Cerebellar cortex (tissue), 1 donor: ENCODE results near the gene IL21R.
"Not testable (repeated sequence)": the region's sequence is repeated elsewhere in the genome, so short reads cannot be mapped to it uniquely, and the experiment has no call there.

ENCODE experiments used
- DNase-seq: peaks from one replicate; pipeline ENCODE4 v3.0.0-alpha.2; 2015; ENCODE audit warnings: low spot score

Gene IL21R

DNA sequence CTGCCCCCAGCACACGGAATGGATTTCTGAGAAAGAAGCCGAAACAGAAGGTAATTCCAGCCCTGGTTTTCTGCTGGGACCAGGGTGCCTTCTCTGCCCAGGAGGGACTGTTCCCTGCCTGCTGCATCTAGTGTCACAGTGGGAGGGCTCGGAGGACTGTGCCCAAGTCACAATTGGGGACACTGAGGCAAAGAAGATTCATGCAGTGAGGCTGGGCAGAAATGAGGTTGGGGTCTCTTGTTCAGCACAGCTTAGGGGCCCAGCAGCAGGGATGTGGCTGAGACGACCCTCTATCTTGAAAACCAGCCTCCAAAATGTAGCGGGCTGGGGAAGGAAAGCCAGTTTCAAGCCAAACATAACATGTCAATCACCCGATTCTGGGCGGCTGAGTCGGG is 592 bp downstream of the IL21R start:
- DNase-seq = no peak

- no peak for DNase-seq
Observed at GRCh38 chr16:27402964-27403600, 1.1 kb downstream of the IL21R start.

DNA sequence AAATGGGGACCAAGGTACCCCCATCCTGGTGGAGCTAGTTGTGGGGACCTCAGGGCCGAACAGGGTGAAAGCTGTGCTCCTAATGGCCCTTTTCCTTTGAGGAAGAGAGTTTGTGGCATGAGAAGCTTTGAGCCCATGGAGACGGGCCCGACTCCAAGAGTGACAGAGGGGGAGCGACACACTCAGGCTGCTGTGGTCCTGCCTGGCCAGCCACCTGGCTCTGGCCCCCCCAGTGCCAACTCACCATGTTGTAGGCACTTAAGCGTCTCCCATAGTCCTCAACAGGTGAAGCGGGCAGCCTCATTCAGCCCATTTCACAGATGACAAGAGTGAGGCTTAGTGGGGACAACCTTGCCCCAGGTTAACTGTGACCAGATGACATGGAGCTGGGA is 1.6 kb downstream of the IL21R start:
- no peak for DNase-seq

DNA sequence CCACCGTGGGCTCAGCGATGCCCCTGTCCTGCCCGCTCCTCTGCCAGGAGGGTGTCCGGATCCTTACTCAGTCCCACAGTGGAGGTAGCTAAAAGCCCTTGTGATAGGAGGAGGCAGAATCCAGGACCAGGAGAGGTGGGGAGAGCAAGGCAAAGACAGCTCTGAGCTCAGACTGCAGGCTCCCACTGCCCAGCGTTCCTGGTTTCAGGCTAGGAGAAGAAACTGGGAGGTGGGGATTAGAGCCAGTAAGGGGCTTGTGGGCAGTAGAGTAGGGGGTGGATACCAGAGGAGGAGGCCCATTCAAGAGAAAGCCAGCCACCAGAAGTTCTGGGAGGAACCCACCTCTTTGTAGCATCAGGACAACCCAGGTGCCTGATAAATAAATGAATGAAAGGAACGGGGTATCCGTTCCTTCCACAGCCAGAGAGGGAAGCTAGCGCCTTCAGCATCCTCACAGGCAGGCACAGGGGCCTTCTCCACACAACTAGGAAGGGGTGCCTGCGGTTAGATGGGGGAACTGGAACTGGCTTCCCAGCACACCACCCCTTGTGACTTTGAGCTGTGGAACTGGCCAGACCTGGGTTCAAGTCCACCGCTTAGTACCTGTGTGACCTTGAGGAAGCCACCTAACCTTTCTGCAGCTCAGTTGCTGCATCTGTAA is 2.3 kb downstream of the IL21R start:
- no peak for DNase-seq

DNA sequence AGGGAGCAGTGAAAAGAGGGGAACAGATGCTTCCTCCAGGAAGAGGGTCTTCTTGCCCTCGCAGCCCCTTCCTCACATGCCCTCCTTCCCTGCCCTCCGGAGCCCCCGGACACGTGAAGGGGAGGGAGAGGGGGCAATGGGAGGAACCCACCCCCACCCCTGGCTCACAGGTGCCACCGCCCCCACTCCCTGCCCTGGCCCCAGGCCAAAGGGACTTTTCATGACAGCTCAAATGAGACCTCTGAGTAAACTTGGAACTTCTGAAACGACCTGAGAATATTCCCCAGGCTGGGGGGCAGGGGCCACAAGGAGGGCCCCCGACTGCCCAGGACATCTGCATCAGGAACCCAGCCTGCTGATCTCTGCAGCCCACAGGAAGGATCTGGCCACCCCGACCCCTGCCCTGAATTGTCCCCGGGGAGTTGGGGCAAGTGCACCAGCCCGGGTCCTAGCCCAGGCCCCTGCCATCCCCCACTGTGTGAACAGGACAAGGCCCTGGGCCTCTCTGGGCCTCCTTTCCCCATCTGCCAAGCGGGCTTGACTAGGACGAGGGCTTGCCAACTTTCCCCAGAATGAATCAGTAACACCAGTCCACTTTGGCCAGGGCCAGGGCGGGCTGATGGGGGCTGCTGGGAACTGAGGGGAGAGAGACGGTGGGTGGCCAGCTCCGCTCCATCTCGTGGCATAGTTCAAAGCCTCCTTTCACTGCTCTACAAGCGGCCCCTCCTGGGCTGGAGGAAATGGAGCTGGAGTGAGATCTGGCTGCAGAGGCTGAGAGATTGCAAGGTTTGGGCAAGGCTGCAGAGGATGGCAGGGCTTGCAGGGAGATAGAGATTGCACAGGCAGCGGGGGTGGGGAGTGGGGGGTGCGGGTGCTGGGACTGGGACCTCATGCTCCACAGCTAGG is 3.8 kb downstream of the IL21R start:
- DNase-seq = no peak

- DNase-seq = no peak
Observed at GRCh38 chr16:27406511-27407128, 4.6 kb downstream of the IL21R start.

GRCh38 chr16:27407133-27407532 is 5.2 kb downstream of the IL21R start:
- no peak for DNase-seq

GRCh38 chr16:27408012-27408601 is 6.1 kb downstream of the IL21R start:
- DNase-seq = no peak

- no peak for DNase-seq
Observed at GRCh38 chr16:27408602-27409031, 6.6 kb downstream of the IL21R start.

GRCh38 chr16:27409958-27410357 is 8.0 kb downstream of the IL21R start:
- DNase-seq = not testable (repeated sequence)

DNA sequence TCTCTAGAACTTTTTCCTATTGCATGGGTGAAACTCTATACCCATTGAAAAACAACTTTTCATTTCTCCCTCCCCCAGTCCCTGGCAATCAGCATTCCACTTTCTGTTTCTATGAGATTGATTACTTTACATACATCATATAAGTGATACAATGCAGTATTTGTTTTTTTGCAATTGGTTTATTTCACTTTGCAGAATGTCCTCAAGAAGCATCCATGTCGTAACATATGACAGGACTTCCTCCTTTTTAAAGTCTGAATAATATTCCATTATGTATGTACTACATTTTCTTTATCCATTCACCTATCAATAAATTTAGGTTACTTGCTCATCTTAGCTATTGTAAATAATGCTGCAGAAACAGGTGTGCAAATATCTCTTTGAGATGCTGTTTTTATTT is 8.8 kb downstream of the IL21R start:
- DNase-seq = no peak

DNA sequence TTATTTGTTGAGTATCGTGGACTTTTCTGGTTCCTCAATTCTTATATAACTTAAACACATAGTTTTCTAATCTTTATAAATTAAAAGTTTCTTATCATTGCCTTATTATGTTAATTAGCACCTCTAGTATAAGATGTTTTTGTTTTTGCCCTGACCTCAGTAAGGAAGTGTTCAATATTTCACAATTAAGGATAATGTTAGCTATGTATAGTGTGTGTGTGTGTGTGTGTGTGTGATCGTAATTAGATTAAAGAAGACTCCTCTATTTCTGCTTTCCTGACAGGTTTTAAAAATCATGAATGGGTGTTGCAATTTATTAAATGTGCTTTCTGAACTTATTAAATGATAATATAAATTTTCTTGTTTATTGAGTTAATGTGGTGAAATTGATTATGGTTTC is 12.0 kb downstream of the IL21R start:
- DNase-seq = no peak

GRCh38 chr16:27414788-27415431 is 12.9 kb downstream of the IL21R start:
- no peak for DNase-seq

DNA sequence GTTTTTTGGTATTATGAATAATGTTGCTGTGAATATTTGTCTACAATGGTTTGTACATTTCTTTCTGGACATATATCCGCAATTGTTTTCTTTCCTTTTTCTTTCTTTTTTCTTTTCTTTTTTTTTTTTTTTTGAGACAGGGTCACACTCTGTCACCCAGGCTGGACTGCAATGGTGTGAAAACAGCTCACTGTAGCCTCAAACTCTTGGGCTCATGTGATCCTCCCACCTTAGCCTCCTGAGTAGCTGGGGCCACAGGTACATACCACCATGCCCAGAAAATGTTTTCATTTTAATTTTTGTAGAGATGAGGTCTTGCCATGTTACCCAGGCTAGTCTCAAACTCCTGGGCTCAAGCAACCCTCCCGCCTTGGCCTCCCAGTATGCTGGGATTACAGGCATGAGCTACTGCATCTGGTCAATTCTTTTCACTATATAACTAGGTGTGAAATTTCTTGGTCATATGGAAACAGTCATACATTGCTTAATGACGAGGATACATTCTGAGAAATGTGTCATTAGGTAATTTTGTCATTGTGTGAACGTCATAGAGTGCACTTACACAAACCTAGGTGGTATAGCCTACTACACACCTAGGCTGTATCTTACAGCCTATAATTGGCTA is 15.2 kb downstream of the IL21R start:
- DNase-seq = no peak

DNA sequence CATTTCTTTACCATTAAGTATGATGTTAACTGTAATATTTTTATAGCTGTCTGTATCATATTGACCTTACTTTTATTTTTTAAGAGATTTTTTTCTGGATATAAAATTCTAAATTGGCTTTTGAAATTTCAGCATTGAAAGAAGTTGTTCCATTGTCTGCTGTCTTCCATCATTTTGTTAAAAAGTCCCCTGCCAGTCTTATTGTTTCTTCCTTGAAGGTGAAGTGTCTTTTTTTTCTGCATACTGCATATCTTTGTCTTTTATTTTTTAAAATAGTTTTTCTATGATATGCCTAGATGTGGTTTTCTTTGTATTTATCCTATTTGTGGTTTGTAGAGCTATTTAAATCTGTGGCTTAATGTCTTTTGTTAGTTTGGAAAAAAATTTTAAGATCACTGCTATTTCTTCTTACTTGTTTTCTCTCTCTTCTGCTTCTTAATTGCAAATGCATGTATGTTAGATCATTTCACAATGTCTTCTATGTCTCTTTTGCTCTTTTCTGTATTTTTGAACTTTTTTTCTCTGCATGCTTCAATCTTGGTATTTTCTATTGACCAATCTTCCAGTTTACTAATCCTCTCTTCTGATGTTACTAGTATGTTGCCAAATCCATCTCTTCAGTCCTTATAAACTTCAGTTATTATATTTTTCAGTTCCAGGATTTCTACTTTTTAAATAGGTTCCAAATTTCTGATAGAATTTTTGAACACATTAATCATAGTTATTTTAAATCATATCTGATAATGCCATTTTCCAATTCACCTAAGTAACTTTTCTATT is 20.2 kb downstream of the IL21R start:
- no peak for DNase-seq

DNA sequence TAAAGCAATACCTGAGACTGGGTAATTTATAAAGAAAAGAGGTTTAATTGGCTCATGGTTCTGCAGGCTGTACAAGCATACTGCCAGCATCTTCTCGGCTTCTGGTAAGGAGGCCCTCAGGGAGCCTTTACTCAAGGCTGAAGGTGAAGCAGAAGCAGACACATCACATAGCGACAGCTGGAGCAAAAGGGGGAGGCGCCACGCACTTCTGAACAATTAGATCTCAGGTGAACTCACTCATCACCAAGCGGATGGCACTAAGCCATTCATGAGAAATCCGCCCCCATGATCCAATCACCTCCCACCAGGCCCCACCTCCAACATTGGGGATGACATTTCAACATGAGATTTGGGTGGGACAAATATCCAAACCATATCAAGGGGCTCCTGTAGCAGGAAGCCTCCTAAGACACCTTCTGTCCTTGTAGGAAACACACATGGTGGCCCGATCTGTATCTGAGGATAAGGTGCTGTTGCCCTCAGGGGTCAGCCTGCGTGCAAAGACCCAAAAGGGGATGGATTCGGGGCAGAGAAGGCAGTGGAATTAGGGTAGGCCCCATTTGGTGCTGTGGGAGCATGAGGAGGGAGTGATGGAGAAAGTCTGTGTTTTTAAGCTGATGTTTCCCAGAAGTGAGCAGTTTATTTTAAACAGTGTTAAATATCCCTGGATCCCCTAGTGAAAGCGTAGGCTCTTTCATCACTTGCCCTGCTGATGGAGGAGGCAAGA is 23.0 kb downstream of the IL21R start:
- DNase-seq = no peak

DNA sequence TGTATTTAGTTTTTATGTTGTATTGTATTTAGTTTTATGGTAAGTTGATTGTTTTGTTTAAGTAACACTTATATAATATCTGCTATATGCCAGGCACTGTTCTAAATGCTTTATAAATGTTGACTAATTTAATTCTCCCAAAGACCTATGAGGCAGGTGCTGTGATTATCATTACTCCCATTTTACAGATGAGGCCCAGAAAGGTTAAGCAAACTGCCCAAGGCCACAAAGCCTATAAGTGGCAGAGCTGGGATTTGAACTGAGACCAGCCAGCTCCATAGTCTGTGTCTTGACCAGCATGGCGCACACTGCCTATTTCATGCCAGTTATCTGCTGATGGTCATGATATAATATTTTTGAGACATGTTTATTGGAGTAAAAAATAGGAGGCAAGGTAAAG is 24.0 kb downstream of the IL21R start:
- no peak for DNase-seq

GRCh38 chr16:27426423-27427408 is 24.7 kb downstream of the IL21R start:
- DNase-seq = no peak
